NT2/D1 (cell line): ENCODE measurements around the gene KRTAP5-9.
"Not testable (repeated sequence)": the region's sequence is repeated elsewhere in the genome, so short reads cannot be mapped to it uniquely, and the experiment has no call there.

Experiments used
- SUZ12 ChIP-seq: IDR thresholded peaks from 2 replicates; pipeline ENCODE4 v1.6.1; 2011; ENCODE audit not compliant: insufficient read length, insufficient read depth; ENCODE audit errors: extremely low read depth
- YY1 ChIP-seq: IDR thresholded peaks from 2 replicates; pipeline ENCODE4 v1.6.1; 2011; ENCODE audit not compliant: insufficient read length, insufficient read depth
- ZNF274 ChIP-seq: IDR thresholded peaks from 2 replicates; pipeline ENCODE4 v1.6.1; 2011; ENCODE audit warnings: mild to moderate bottlenecking, low read depth, low read length

- not testable (repeated sequence) for TF ChIP-seq YY1, ZNF274, SUZ12
These were observed 19.4 kb downstream of the KRTAP5-9 start for GRCh38 chr11:71567633-71568032.
